Measurements from ENCODE around the gene ELP4.

DNA sequence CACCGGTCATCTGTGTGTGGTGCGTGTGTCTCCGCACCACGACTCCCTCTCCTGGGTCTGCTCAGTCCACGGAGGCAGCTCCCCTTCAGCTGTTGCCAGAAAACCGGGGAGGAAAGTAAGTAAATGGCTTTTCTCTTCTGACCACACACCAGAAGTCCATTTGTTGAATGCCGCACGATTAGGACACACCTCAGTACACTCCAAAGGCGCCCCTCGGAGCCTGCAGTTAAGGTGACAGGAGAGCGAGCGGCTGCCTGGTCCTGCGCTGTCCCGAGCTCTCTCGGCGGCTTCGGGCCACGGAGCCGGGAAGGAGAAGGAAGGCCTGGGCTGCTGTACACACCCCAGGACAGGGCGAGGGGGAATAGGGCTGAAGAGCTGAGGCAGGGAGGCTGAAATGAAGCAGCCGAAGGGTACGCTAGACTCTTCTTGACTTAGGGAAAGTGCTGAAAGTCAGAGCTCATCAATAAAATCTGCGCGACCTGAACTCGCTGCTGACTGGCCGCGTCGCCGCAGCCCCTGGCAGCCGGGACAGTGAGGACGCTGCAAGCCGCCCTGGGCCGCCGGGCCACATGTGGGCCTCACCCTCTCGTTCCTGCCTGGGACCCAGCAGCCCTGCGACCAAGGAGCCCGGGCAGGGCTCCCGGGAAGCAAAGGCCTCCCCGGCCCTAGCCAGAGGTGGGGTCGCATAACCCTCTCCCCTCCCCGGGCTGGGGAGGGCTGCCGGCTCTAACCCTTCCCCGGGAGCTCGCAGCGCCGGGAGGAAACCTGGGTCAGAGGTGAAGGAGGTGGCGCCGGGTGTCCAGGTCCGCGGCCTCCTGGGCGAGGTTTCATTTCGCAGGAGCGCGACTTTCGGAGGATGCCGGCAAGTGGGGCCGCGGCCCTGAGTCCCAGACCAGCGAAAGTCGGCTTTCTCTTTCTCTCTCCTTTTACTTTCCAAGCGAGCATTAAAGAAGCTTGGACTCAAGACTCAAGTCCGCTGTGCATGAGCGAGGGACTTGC, 303.1 kb downstream of the ELP4 start:
- TF ChIP-seq ZBTB21 (tag by site-specific recombination; IDR thresholded peaks at IDR 0.05) (no peak), ZNF274 (IDR thresholded peaks at IDR 0.05; ENCODE audit: low read length) (no peak), ZNF274 (tag by site-specific recombination; IDR thresholded peaks at IDR 0.05; ENCODE audit: borderline replicate concordance) (no peak), MEIS1 (CRISPR knock-in tag; IDR thresholded peaks at IDR 0.05; ENCODE audit: borderline replicate concordance) (no peak), ZBTB49 (tag by site-specific recombination; IDR thresholded peaks at IDR 0.05; ENCODE audit: low read depth) (no peak), SP2 (tag by site-specific recombination; IDR thresholded peaks at IDR 0.05) (no peak), CTCF (tag by site-specific recombination; IDR thresholded peaks at IDR 0.05) (no peak), PBX3 (CRISPR knock-in tag; IDR thresholded peaks at IDR 0.05) (no peak; the same call in 1 of the 2 replicates), ZNF112 (tag by site-specific recombination; IDR thresholded peaks at IDR 0.05) (no peak), ZNF302 (tag by site-specific recombination; IDR thresholded peaks at IDR 0.05; ENCODE audit: low read depth) (no peak), ZBTB48 (tag by site-specific recombination; IDR thresholded peaks at IDR 0.05) (no peak)
- TF ChIP-seq, protein P1, sequence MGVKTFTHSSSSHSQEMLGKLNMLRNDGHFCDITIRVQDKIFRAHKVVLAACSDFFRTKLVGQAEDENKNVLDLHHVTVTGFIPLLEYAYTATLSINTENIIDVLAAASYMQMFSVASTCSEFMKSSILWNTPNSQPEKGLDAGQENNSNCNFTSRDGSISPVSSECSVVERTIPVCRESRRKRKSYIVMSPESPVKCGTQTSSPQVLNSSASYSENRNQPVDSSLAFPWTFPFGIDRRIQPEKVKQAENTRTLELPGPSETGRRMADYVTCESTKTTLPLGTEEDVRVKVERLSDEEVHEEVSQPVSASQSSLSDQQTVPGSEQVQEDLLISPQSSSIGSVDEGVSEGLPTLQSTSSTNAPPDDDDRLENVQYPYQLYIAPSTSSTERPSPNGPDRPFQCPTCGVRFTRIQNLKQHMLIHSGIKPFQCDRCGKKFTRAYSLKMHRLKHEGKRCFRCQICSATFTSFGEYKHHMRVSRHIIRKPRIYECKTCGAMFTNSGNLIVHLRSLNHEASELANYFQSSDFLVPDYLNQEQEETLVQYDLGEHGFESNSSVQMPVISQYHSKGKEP (tag by site-specific recombination; IDR thresholded peaks at IDR 0.05): no peak
- TF ChIP-seq, protein P2, sequence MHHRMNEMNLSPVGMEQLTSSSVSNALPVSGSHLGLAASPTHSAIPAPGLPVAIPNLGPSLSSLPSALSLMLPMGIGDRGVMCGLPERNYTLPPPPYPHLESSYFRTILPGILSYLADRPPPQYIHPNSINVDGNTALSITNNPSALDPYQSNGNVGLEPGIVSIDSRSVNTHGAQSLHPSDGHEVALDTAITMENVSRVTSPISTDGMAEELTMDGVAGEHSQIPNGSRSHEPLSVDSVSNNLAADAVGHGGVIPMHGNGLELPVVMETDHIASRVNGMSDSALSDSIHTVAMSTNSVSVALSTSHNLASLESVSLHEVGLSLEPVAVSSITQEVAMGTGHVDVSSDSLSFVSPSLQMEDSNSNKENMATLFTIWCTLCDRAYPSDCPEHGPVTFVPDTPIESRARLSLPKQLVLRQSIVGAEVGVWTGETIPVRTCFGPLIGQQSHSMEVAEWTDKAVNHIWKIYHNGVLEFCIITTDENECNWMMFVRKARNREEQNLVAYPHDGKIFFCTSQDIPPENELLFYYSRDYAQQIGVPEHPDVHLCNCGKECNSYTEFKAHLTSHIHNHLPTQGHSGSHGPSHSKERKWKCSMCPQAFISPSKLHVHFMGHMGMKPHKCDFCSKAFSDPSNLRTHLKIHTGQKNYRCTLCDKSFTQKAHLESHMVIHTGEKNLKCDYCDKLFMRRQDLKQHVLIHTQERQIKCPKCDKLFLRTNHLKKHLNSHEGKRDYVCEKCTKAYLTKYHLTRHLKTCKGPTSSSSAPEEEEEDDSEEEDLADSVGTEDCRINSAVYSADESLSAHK (tag by site-specific recombination; IDR thresholded peaks at IDR 0.05): no peak
- TF ChIP-seq, protein P3, sequence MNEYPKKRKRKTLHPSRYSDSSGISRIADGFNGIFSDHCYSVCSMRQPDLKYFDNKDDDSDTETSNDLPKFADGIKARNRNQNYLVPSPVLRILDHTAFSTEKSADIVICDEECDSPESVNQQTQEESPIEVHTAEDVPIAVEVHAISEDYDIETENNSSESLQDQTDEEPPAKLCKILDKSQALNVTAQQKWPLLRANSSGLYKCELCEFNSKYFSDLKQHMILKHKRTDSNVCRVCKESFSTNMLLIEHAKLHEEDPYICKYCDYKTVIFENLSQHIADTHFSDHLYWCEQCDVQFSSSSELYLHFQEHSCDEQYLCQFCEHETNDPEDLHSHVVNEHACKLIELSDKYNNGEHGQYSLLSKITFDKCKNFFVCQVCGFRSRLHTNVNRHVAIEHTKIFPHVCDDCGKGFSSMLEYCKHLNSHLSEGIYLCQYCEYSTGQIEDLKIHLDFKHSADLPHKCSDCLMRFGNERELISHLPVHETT (tag by site-specific recombination; IDR thresholded peaks at IDR 0.05): no peak

Measured in HEK293 (cell line).